ENCODE measurements around the gene PARPBP. TPM values are rescaled to one million over a fixed set of nuclear protein-coding genes. Genes with fewer than 3 reads are reported as not detected.
A peak's percentile ranks its signal among the peaks of the same experiment; 100 is the strongest.

PARPBP gene
- total and polyA plus RNA-seq, 2 of the 13 experiments (the other 11 are each of a cell fraction or from before 2014, with no cell fraction given) = 6.7 to 28.4 TPM

DNA sequence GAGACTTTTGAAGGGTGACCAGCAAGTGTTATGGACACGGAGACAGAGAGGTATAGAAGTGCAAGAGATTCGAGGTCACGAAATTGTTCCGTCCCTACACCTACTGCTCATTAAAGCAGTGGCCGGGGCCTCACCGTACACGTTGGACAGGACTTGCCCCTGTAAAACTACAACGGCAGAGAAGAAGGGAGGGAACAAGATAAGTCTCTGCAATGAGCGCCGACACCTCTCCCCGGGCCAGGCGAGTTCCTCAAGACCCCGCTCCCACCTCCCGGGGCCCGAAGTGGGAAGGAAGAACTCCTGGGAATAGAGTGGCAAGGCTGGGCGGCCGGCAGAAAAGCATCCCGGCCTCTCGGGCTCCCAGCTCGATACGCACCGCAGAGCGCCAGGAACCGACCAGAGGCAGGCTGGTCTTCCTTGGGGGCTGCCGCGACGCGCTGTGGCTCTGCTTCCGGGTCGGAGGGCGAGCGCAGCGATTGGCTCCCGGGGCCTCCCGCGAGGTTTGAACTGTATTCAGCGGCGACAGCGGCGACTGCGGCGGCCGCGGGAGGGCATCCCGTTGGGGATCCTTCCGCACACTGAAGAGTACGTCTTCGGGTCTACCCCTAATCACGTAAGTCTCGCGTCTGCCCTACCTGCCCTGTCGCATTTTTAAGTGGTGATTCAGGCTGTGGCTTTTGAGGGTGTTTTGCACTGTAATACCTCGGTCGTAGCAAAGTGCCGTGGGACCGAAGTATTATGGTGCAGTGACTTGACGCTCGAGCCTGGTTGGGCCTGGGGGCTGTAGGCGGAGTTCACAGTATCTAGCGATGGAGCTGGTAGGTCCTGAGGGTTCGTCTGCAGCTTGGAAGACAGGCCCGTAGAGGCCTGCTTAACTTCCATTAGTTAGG lies at the start of gene PARPBP, which contains the start of gene NUP37 (continued):
- TF ChIP-seq, protein P1, sequence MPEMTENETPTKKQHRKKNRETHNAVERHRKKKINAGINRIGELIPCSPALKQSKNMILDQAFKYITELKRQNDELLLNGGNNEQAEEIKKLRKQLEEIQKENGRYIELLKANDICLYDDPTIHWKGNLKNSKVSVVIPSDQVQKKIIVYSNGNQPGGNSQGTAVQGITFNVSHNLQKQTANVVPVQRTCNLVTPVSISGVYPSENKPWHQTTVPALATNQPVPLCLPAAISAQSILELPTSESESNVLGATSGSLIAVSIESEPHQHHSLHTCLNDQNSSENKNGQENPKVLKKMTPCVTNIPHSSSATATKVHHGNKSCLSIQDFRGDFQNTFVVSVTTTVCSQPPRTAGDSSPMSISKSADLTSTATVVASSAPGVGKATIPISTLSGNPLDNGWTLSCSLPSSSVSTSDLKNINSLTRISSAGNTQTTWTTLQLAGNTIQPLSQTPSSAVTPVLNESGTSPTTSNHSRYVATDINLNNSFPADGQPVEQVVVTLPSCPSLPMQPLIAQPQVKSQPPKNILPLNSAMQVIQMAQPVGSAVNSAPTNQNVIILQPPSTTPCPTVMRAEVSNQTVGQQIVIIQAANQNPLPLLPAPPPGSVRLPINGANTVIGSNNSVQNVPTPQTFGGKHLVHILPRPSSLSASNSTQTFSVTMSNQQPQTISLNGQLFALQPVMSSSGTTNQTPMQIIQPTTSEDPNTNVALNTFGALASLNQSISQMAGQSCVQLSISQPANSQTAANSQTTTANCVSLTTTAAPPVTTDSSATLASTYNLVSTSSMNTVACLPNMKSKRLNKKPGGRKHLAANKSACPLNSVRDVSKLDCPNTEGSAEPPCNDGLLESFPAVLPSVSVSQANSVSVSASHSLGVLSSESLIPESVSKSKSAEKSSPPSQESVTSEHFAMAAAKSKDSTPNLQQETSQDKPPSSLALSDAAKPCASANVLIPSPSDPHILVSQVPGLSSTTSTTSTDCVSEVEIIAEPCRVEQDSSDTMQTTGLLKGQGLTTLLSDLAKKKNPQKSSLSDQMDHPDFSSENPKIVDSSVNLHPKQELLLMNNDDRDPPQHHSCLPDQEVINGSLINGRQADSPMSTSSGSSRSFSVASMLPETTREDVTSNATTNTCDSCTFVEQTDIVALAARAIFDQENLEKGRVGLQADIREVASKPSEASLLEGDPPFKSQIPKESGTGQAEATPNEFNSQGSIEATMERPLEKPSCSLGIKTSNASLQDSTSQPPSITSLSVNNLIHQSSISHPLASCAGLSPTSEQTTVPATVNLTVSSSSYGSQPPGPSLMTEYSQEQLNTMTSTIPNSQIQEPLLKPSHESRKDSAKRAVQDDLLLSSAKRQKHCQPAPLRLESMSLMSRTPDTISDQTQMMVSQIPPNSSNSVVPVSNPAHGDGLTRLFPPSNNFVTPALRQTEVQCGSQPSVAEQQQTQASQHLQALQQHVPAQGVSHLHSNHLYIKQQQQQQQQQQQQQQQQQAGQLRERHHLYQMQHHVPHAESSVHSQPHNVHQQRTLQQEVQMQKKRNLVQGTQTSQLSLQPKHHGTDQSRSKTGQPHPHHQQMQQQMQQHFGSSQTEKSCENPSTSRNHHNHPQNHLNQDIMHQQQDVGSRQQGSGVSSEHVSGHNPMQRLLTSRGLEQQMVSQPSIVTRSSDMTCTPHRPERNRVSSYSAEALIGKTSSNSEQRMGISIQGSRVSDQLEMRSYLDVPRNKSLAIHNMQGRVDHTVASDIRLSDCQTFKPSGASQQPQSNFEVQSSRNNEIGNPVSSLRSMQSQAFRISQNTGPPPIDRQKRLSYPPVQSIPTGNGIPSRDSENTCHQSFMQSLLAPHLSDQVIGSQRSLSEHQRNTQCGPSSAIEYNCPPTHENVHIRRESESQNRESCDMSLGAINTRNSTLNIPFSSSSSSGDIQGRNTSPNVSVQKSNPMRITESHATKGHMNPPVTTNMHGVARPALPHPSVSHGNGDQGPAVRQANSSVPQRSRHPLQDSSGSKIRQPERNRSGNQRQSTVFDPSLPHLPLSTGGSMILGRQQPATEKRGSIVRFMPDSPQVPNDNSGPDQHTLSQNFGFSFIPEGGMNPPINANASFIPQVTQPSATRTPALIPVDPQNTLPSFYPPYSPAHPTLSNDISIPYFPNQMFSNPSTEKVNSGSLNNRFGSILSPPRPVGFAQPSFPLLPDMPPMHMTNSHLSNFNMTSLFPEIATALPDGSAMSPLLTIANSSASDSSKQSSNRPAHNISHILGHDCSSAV (CRISPR knock-in tag; IDR thresholded peaks at IDR 0.05; ENCODE audit: borderline replicate concordance) = no peak
- TF ChIP-seq THAP9 (CRISPR knock-in tag; IDR thresholded peaks at IDR 0.05; ENCODE audit: borderline replicate concordance) (peak; percentile 90; the same call in 1 of the 2 replicates), CBFB (CRISPR knock-in tag; IDR thresholded peaks at IDR 0.05) (no peak; the same call in 1 of the 2 replicates), ZNF235 (CRISPR knock-in tag; IDR thresholded peaks at IDR 0.05; ENCODE audit: borderline replicate concordance) (no peak), TRIM24 (CRISPR knock-in tag; IDR thresholded peaks at IDR 0.05) (no peak), ZNF605 (CRISPR knock-in tag; IDR thresholded peaks at IDR 0.05) (peak; percentile 88), ZNF264 (CRISPR knock-in tag; IDR thresholded peaks at IDR 0.05) (0 out of 2 replicates have a peak, but pooled peaks have one; percentile 41), AHR (CRISPR knock-in tag; IDR thresholded peaks at IDR 0.05) (peak; percentile 84; the same call in 1 of the 2 replicates), CBX2 (IDR thresholded peaks at IDR 0.05; ENCODE audit: low read depth, low read length) (no peak), CBX2 (CRISPR knock-in tag; IDR thresholded peaks at IDR 0.05; ENCODE audit: low read depth) (no peak), SMYD3 (CRISPR knock-in tag; IDR thresholded peaks at IDR 0.05) (peak; percentile 97), ZNF468 (CRISPR knock-in tag; IDR thresholded peaks at IDR 0.05) (peak; percentile 81; the same call in 1 of the 2 replicates), TCF7 (IDR thresholded peaks at IDR 0.05; ENCODE audit: low read depth) (no peak)
- TF ChIP-seq, protein P2, sequence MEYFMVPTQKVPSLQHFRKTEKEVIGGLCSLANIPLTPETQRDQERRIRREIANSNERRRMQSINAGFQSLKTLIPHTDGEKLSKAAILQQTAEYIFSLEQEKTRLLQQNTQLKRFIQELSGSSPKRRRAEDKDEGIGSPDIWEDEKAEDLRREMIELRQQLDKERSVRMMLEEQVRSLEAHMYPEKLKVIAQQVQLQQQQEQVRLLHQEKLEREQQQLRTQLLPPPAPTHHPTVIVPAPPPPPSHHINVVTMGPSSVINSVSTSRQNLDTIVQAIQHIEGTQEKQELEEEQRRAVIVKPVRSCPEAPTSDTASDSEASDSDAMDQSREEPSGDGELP (IDR thresholded peaks at IDR 0.05; ENCODE audit: borderline replicate concordance, low read depth) = peak; percentile 43; the same call in 1 of the 2 replicates
